NCI-H1417 treated with DMSO at 0.1 percent for 48 hours (cell line): ENCODE measurements around the gene GRK5.

Experiments used
- DNase-seq: peaks from one replicate; lab custom pipeline; 2025; lab: John Stamatoyannopoulos, UW

The GRK5 gene

DNA sequence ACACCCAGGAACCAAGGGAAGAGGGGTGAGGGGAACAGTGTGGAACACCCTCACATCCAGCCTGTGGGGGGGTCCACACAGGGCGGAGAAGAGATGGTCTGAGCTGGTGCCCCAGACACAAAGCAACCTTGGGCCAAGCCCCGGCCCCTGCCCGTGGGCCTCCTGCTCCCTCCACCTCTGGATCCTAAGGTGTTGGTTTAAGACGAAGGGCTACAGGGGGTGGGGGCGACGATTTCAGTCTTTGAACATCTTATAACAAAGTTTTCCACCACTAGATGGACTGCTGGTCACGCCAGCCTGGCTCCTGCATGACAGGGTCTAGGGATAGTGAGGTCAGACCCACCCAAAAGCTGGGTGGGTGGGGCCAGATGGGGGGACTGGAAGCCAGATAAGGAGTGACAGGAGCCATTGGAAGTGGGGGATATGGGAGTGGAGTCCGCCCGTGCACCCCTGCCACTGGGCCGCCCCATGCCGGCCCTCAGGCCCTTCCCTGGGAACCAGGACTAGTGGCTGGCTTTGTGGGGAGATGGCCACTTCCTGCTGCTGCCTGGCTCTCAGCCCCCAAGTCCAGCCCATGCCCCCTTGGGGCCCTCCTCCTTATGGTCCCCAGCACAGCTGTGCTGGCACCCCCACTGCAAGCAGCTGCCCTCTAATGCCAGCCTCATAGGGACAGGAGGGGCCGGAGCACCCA, 236.7 kb downstream of the GRK5 start:
- no peak for DNase-seq

- DNase-seq, result no peak
These were observed 237.5 kb downstream of the GRK5 start for GRCh38 chr10:119444866-119445265.

DNA sequence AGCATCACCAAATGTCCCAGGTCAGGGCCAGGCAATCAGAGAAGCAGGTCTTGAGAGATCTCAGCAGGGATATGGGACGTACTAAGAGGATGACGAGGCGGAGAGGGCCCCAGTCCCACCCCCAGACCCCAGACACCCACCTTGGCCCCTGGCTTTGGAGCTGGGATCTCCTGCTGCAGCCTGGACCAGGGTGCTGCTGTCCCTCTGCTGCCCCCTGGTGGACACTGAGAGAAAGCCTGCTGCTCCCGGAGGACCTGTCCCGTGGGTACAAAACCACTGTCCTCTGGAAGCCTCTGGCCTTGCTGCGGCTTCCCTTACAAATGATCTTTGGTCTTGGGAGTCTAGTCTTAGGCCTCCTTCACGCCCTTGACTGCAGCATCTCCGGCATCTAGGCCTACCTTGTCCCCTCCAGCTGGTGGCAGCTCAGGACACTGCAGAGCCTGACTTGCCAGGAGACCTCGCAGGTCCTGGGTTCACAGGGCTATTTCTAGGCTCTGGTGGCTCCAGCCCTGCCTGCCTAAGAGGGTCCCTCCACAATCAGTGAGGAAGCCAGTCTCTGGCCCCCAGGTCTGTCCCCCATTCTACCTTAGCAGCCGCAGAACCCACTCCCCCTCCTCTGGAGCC, 238.1 kb downstream of the GRK5 start:
- no peak for DNase-seq

DNA sequence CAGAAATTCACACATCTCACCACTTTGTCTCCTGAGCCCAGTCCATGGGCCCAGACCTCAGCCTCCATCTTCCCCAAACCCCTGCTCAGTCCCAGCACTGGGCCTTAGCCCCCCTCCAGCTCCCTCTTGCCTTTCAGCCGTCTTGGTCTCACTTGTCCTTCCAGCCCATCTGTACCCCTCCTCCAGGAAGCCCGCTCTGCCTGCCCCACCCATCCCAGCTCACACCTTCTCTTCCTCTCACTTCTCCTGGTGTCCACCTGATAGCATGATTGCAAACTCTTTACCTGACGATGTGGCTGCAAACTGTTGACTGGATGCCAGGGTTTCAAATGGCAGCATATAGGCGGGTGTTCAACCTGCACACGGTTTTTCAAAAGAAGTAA, 238.6 kb downstream of the GRK5 start:
- no peak for DNase-seq

GRCh38 chr10:119446441-119447277, 239.3 kb downstream of the GRK5 start:
- DNase-seq, result no peak

DNA sequence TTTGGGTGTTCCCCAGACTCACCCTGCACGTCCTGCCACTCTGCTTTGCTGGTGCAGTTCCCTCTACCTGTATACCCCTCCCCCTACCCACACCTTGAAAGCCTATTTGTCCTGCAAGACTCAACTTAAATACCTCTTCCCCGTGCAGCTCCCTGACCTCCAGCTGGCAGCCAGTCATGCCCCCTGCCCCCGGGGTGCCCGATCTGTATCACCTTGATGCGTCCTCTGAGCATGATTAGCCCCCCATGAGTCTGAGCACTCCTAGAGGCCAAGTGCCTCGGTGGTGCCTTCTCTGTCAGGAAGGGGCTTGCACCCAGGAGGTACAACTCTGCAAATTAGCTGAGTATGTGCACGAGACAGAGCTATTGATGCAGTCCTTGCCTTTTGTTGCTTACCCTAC, 240.1 kb downstream of the GRK5 start:
- DNase-seq, result no peak

DNA sequence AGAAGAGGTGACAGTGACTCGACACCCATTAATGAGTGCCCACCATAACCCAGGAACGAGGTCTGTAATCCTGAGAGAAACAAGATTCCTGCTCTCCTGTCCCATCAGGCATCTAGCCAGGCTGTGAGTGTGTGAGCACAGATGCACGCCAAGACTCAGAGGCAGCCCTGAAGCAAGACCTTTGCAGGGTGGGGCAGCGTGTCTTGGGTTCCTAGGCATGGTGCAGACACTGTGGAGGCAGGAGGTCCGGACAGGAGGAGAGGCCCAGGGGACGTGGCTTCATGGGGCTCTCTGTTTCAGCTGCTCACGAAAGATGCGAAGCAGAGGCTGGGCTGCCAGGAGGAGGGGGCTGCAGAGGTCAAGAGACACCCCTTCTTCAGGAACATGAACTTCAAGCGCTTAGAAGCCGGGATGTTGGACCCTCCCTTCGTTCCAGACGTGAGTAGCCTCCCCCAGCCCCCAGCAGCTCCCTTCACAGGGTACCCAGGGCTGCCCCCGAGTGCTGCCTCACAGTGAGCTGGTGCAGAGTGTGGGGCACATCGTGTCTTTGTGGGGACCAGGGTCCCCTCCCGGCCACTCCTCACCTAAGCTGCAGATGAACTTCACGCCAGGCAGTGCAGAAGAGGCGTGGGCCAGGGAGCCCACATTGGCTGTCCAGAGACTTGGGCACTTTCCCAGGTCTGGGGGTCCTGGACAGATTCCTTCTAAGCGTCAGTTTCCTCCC, 240.6 kb downstream of the GRK5 start:
- DNase-seq, result no peak

DNA sequence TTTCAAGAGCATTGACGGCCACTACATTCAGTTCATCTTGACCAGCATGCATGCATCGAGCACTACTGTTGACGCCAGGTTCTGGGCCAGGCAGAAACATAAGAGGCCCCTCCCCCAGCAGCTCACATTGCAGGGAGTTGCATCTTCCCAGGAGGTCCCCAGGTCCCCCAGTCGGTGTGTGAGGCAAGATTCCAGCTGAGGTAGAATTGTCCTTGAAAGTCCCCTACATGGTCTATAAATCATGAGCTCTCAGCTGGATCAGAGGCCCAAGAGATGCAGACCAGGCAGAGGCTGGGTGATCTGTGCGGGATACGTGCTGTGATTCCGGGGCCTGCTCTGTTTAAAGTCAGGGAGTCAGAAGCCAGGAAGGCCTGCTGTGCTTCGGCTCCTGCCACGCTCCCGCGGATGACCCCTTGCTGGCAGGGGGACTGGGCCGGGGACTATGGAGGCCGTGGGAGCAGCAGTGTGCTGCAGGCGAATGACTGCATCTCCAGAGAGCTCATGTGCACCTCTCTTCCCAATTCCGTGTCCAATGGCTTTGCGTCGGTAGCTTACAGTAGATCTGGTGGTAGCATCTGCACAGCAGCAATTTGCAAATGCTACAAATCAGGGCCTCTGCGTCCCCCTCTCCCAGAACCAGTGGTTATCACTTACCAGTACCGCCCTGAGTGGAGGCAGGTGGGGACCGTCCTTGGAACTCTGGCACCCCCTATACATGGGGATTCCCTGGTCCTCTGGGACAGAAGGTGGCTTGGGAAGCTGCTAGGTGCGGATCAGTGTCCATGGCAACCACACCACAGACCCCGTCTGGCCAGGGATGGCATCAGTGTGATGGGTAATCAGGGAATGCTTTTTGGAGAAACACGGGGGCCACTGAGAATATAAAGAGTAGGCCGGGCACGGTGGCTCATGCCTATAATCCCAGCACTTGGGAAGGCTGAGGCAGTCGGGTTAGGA, 241.5 kb downstream of the GRK5 start:
- no peak for DNase-seq

DNA sequence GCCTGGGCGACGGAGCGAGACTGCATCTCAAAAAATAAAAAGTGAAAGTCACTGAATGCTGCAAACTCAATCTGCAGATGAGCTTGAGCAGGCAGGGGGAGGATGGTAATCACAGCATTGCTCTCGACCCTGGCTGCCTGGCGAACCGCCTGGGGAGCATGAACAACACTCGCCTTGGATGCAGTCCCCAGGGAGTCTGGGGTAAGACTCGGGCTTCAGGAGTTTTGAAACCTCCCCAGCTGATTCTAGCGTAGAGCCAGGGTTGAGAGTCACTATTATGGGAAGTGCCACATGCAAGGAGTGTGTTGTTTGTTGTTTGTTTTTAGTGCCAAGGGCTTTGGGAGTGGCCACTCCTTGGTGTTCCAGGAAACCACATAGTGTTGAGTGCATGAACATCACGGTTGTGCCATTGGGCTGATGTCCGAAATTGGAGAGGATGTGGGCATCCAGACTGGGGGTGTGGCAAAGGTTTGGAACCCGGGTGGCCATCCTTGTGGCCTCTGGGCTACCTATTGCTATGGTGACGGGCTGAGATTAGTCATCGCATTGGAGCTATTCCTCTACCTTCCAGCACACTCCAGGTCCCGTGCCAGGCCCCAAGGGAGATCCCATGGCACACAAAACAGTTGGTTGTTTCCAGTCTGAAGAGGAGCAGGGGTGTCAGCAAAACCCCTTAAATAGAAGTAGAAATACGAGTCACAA, 242.5 kb downstream of the GRK5 start:
- DNase-seq, result no peak

DNA sequence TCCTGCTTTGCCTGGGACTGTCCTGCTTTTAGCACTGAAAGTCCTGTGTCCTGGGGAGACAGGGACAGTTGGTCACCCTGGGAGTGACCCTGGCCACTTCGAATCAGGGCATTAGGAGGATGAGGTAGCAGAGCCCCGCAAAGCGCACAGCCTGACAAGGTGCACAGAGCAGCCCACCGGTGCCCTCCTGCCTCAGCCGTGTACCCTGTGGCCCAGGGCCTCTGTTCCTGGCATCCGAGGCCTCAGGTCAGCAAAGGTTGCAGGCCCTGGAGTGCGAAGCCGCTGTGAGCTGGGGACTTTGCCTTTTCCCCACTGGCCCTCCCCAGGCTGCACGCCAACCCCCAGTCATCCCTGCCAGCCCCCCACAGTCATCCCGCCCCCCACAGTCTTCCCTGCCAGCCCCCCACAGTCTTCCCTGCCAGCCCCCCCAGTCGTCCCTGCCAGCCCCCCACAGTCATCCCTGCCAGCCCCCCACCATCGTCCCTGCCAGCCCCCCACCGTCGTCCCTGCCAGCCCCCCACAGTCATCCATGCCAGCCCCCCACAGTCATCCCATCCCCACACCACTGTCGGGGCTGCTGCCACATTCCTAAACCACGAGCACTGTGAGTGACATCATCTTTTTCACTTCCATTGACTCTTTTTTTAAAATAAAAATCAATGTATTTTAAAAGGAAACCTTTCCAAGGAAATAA, 243.4 kb downstream of the GRK5 start:
- no peak for DNase-seq

GRCh38 chr10:119451300-119451896, 244.0 kb downstream of the GRK5 start:
- no peak for DNase-seq

- no peak for DNase-seq
These were observed 245.0 kb downstream of the GRK5 start for GRCh38 chr10:119452396-119452795.

GRCh38 chr10:119453313-119453712, 245.9 kb downstream of the GRK5 start:
- no peak for DNase-seq

DNA sequence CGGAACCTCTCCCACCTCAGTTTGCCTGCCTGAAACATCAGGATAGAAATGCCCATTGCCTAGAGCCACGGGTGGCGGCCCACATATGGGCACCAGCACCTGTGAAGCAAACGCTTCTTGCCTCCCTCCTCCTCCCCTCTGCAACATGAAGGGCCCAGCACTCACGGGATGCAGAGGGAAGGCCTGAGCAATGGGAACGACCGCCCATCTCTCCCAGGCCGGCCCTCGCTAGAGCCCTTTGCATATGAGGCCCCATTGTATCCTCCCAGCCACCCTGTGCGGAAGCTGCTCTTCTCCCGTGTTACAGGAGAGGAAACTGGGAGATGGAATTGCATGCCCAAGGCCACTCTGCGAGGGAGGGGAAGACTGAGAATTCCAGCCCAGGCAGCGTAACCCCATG, 246.9 kb downstream of the GRK5 start:
- DNase-seq, result no peak

GRCh38 chr10:119454990-119455389, 247.6 kb downstream of the GRK5 start:
- no peak for DNase-seq

GRCh38 chr10:119455609-119456434, 248.5 kb downstream of the GRK5 start:
- no peak for DNase-seq

GRCh38 chr10:119456435-119456810, 249.1 kb downstream of the GRK5 start:
- DNase-seq, result no peak

GRCh38 chr10:119457966-119458766, 250.8 kb downstream of the GRK5 start:
- no peak for DNase-seq
